ENCODE results near the gene HEXB.
"Not testable (repeated sequence)": the region's sequence is repeated elsewhere in the genome, so short reads cannot be mapped to it uniquely, and the experiment has no call there.

Gene HEXB

DNA sequence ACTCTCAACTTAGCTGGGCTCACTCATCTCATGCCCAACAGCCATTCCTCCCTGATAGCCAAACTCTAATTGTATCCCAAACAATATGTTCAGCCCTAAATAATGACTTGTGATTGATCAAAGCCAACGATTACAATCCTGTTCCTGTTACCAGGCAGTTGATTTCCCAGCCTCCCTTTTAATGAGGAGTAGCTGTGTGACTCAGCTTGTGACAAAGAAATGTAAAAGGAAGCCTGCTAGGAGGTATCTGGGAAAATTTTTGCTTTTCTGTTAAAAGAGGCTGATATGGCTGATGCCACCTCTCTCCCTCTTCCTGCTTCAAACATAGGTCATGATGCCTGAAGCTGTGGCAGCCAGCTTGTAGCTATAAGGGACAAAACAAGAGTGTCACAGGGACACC, 24.9 kb upstream of the HEXB start:
- DNase-seq, result no peak

DNA sequence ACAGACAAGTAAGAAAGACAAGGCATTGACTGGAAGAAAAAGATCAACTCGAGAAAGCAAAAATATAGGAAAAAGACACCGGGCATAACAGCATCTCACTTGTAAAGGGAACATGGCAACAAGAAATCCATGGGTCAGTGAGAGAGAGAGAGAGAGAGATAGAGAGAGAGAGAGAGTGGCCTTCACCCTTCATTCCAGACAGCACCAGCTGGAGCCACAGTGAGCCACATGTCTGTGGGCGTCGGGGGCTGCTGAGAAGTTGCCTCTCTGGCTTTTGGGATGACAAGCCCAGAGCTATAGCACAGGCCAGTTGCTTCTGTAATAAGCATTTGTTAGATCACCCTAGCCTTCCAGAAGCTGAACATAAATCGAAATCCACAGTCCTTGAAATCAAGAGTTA, 24.2 kb upstream of the HEXB start:
- no peak for DNase-seq

DNA sequence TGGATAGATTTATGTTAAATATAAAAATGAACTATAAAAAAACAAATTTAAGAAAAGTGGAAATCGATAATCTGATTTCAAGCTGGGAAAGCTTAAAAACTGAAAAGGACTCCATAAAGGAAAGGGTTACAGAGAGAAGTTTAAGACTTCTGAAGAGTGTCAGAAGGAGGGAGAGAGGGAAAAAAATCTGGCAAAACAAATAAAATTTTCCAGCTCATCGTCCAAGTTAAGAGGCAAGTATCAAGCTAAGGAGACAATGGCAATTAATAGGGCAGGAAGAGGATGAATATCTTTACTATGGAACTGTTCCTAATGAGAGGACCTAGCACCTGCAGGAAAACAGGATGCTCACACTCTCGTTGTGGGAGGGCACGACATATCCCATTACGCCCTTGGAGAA, 20.5 kb upstream of the HEXB start:
- DNase-seq, result no peak

DNA sequence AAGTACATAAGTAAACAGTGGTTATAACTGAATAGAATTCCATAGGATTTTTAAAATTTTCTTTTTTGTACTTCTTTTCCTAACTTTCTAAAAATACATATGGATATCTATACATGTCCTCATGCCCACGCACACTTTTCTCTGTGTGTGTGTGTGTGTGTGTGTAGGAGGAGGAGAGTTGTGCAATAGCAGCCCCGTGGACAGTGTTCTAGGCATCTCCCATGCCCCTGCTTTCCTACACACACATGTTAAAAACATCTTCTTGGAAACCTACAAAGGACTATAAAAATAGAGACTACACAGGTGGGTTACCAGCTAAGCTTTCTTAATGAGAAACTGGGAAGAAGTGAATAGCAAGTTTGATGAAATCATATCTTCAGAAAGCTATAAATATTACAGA, 19.8 kb upstream of the HEXB start:
- DNase-seq, result no peak

DNA sequence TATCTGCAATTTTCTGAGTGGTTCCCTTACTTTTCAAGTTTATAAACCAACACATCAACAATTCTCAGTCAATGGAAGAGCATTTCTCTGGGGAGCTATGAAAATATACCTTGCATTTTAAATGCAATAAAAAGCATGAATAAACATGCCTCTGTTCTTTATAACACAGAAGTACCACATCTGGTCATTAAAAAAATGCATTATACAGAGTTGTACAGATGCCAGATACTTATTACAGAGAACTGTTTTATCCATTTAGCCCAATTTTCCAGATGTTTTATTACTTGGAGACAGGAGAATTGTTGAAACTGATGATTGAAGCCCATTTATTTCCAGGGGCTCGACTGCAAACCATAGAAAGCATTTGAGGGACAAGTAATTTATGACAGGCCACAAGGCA, 19.2 kb upstream of the HEXB start:
- no peak for DNase-seq

DNA sequence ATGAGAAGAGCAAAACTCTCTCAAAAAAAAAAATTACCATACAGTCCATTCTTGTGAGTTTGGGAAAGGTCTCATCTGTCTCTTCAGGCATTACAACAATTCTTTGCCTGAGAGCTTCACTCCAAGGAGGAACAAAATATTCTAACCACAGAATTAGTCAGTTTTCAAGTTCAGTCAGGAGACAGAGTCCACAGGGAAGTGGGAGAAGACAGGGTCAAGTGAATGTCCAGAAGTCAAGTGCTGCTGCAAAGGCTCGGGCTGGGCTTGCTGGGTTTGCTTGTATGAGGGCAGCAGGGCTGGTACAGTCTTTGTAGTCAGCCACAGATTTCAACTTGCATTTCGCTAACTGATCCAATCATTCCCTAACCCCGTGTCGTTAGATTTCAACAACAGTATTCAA, 17.6 kb upstream of the HEXB start:
- DNase-seq, result no peak

DNA sequence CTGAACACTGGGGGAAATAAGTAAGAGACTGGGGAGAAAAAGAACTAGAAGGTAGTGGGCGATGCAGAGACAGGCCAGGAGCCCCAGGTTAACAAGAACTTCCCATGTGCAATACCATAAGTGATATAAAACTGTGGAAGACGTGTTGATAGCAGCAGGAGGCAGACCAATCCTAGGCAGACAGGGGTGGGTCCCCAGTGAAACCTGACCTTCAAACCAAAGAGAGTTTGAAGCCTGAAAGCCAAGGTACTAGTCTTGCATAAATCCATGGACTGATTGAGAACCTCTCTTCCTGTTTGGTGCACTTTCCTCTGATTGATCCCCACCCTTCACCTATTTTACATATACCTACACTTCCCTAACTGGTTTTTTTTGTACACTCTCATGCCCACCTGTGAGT, 15.2 kb upstream of the HEXB start:
- DNase-seq, result no peak

DNA sequence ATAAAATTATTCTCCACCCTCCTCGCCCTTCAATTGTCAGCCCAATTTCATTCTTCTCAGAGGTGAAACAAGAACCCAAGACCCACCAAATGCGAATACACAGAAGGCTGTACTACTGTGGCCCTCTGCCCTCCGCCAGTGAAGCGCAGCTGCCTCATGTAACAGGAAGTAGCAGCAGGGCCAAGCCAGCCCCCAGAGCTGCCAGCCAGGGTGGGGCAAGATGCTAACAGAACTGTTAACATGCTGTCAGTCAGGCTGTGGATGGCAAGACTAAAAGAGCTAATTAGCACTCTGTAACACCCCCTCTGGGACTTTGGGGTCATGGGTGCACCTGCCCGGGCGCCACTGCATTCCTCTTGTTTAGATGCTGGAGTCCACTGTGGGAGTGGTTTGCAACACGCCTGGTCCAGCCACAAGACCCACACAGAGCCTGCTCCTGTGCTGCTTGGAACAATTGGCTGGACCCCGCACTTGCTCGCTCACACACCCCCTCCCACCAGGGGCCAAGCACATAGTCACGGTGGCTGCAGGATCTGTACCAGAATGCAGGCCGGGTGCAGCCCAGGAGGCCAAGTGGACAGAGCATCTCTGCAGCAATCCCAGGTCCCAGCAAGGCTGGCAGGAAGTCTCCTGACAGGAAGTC, 14.5 kb upstream of the HEXB start:
- DNase-seq, result no peak

DNA sequence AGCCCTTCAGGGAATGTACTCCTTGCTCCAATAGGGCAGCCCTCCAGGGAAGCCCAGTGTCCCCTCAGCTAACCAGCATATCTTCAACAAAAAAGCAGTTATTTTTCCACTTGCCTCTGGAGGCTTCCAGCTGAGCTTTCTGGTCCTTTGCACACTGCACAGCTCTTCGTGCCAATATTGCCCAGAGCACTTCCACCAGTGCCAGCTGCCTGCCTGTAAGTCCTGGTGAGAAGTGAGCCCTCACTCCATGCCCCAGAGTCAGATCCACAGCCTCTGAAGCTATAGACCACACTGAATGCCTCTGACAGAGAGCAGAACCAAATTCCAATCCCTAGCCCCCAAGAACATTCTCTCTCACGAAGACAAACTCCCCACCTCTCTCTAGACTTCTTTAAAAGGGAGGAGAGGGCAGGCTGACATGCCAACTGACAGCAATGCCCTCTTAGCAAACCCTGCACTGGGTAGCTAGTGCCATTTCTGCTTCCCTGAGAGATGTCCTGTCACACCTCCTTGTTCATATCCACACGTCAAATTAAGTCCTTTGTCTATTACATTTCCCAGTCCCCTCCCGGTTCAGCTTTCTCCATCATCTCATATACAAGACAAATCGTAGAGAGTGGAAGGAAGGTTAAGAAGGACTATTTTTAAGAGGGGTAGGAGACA, 12.7 kb upstream of the HEXB start:
- no peak for DNase-seq

DNA sequence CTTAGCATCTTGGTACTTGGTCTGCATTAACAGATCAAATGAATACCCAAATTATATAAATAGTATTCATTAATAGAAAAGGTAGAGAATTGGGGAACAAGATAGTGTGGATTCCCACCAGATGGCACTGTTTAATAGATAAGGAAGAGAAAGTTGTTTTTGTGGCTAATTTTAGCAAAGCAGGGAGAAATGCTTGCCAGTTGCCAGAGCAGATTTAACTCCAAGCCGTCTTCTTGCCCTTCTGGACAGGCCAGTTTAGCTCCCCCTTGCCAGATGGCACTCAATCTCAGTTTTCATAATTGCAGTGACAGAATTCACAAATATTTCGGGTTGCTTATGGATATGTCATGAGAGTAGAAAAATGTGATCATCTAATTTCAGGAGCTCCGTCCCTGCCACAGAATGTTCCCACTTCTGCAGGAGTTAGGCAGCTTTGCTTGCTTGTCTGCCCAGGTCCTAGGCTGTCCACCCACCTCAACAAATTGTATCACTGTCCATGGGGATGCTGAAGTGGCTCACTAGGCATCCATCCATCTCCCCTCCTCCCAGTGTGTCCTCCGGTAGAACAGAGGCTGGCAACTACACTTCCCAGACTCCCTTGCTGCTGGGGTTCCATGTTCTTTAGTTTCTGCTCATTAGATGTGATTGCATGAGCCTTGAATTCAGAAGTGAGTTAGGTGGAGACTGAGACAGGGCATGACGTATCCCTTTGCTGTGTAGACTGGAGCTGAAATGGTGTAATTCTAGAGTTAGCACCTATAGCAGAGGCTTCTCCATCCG, 11.8 kb upstream of the HEXB start:
- no peak for DNase-seq

DNA sequence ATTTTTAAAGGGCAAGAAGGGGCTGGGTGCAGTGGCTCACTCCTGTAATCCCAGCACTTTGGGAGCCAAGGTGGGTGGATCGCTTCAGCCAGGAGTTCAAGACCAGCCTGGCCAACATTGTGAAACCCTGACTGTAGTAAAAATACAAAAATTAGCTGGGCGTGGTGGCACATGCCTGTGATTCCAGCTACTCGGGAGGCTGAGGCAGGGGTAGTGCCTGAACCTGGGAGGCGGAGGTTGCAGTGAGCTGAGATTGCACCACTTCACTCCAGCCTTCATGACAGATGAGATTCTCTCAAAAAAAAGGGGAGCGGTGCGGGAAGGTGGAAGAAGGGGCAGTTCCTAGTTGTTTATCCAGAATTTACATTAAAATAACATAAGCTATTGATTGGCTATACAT, 8.6 kb upstream of the HEXB start:
- not testable (repeated sequence) for DNase-seq

DNA sequence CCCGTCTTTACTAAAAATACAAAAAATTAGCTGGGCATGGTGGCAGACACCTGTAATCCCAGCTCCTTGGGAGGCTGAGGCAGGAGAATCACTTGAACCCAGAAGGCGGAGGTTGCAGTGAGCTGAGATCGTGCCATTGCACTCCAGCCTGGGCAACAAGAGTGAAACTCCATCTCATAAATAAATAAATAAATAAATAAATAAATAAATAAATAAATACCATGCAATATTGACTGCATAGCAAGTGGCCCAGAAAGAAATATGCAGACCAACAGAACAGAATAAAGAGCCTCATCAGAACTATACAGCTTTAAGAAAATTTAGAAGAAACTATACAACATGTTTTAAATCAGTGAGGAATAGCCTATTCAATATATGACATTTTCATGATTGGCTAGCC, 6.9 kb upstream of the HEXB start:
- DNase-seq, result not testable (repeated sequence)

DNA sequence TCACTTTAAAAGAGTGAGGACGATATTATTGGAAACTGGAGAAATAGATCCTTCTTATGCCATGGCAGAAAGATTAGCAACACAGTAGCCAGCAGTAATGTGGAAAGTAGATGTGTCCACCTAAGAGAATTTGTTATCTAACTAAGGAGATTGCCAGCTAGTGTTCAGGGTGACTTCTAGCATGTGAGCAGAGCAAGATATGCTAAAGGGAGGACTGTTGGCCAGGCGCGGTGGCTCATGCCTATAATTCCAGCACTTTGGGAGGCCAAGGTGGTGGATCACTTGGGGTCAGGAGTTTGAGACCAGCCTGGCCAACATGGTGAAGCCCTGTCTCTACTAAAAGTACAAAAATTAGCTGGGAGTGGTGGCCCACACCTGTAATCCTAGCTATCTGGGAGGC, 5.7 kb upstream of the HEXB start:
- DNase-seq, result not testable (repeated sequence)

DNA sequence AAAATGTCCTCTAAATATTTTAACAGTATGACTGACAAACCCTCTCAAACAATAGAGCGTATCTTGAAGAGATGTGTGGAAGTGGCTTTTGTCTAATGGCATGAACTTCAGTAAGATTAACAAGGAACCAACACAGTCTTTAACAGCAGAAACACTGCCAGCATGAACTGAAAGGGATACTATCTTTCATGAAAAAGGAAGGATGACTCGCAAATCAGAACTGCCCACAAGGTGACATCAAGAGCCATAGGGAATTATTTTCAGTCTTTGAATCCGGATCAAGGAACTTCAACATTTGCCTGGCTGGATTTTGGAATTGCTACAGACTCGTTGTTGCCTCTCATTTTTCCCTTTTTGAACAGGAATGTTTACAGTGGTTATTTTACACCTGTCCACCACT, 5.1 kb upstream of the HEXB start:
- no peak for DNase-seq

DNA sequence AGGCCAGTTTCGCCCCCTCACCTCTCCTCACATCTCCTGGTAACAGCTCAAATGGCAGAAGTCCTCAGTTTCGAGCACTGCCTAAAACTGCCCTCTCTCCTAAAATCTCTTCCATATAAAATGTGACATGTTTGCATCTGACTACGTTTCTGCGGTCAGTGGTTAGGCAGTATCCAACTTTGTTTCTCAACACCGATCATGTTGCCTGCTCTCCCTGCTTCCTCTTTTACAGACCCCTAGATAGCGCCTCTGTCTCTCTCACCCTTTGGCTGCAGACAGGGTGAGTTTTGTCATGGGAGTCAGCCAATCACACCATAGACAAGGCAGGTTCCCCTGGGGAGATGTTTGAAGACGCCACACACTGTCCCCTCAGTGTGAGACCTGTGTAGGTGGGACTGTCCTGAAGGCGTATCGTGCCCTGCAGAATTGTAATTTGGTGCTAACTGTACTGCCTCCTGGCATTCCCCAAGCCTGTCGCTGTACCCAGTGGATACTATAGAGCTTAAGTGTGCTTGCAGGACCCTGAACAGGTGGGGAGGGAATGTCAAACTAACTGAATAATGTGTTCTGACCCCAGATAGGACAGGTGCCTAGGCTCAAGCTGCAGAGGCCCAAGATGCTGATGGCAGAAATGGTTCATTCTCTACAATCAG, 1.1 kb downstream of the HEXB start:
- DNase-seq, result no peak

DNA sequence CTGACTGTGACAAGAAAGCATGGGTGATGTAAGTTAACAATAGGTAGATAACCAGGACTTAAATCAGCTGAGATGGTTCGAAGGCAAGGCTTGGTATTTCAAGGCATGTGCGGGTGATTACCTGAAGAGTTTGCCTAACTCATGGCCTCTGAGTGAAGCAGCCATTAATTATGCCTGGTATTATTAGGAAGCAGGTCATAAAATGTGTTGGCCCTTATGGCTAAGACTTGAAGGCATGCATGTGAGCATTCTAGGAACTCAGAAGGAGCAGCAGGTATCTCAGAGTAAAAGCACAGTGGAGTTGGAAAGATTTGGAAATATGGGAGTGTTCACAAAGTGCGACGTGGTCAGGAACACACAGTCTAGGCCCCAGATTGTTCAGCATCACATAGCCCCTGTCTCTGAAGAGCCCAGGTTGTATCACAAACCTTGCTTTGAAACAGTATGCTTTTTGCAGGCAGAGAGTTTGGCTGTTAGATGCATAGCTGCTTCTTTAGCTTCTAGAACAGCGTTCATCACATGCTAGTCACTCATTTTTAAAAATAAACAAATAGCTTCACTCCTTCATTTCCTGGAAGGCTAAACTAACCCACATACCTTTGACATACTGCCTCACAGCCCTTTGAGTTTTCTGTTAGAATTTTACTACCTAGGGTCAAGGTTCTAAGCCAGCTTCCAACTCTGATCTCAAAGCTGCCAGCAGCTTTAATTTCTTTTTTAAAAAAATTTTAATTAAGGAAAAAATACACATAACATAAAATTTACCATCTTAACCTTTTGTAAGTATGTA, 2.1 kb downstream of the HEXB start:
- no peak for DNase-seq

DNA sequence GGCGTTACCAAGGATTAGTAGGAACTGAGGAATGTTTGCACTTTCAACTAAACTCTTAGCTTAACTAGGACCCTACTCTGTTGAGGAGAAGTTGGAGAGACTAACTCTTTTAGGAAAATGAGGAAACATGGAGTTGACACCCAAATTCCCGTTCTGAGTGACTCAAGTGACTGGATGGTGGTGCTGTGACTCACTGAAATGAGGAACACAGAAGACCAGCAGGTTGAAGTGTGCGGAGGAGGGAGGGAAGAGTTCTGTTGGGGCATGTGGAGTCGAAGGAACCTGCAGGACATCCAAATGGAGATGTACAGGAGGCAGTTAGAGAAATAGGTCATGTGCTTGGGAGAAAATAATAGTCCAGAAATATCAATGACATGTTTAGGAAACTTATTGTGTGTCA, 8.2 kb downstream of the HEXB start:
- no peak for DNase-seq

DNA sequence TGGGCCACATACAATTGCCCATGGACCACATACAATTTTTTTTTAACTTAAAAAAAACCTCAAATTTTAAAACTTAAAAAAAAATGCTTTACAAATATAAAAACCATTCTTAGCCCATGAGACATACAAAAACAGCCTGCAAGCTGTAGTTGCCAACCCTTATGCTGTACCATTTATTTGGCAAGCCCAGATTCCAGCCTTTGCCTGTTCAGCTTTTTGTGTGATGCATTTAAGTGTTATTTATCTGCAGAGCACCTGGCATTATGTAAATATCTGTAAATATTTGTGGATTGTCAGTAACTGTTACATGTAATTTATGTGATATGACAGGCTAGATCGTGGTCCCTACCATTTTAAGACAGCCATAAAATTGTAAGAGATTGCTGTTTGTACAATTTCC, 32.6 kb downstream of the HEXB start:
- DNase-seq, result no peak

DNA sequence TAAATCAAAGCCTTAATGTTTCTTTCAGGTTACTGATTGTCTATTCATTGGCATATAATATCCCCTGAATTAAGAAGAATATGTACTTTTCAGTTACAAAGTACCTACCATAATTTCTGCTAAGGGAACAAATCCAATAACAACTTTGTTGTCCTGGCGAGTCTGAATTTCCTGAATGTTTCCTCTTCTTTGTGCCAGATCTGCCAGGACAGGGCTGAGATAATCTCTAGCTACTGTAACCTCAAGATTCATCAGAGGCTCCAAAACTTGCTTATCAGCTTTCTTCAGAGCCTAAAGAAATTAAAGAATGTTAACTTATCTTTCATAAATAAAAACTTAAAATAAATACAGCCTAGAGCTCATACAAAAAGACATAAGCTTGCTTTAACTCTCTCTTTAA, 37.2 kb downstream of the HEXB start:
- no peak for DNase-seq

DNA sequence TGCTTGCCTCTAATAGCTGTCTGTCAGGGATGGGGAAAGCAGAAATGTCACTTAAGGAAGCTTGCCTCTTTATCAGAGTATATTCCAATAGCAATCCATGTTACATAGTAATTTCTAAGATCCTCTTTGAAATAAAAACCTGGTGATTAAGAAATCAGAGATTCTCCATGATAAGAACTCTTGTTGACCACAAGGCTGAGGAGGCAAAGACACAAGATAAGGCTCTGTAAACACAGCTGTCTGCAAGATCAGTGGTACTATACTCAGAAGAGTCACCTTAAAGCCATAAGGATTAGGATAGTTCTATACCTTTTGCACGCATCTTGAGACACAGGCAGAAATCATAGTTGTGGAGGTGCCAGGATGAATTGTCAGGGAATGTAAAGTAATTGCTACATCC, 40.3 kb downstream of the HEXB start:
- no peak for DNase-seq

DNA sequence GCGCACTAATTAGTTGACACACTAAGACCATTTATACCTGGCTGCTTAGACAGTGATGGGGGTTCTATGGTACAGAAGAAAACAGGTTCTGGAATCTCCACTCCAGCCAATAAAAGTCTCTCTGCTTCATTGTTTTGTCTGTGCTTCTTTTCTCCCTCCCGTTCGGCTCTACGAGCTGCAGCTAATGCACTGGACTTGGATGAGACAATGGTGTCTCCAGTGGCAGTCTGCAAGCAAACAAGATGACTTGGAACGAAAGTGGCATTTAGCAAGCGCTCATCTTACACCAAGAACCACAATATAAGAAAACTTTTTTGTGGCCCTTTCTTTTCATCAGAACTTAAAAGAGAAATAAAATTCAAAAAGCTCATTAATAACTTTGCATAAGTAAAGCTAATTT, 51.7 kb downstream of the HEXB start:
- no peak for DNase-seq

DNA sequence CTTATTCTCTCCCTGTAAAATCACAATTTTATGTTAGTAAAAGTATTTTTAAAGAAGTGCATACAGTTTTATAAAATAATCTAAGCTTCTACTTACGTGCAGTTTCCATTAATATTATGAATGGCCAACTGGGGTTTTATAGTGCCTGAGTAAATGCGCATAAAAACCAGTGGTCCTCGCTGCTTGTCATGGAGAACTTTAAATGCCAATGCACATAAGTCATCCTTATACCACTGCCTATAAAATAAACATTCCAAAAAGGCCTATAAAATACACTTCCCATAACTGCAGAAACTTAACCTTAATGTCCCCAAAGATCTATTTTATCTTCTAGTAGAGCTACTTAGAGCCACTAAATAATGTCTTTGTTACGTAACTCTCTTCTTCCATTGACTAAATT, 53.4 kb downstream of the HEXB start:
- no peak for DNase-seq

DNA sequence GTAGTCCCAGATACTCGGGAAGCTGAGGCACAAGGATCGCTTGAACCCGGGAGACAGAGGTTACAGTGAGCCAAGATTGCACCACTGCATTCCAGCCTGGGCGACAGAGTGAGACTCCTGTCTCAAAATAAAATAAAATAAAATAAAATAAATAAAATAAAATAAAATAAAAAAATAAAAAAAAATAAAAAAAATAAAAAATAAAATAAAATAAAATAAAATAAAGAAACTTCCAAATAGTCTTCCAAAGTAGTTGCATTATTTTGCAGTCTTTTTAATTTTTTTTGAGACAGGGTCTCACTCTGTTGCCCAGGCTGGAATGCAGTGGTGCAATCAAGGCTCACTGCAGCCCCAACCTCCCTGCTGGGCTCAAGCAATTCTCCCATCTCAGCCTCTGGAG, 63.7 kb downstream of the HEXB start:
- DNase-seq, result not testable (repeated sequence)
